CD4-positive, alpha-beta T cell treated with Interleukin-15 for 1 hour (primary cell): ENCODE data around the gene MOV10L1.
"Not testable (repeated sequence)": the region's sequence is repeated elsewhere in the genome, so short reads cannot be mapped to it uniquely, and the experiment has no call there.

Experiments used
- DNase-seq: peaks from one replicate; pipeline ENCODE4 v3.0.0-alpha.2; 2020

Gene MOV10L1

GRCh38 chr22:50165436-50166123 lies 75.8 kb downstream of the MOV10L1 start:
- DNase-seq = no peak

- no peak for DNase-seq
Observed at GRCh38 chr22:50167689-50168489, 78.1 kb downstream of the MOV10L1 start.

- not testable (repeated sequence) for DNase-seq
Observed at GRCh38 chr22:50168490-50169180, 78.8 kb downstream of the MOV10L1 start.

- DNase-seq = no peak
Observed at GRCh38 chr22:50169181-50169759, 79.5 kb downstream of the MOV10L1 start.

- peak; percentile 39 for DNase-seq
Observed at GRCh38 chr22:50169774-50170341, 80.1 kb downstream of the MOV10L1 start.

GRCh38 chr22:50170453-50171318 lies 80.9 kb downstream of the MOV10L1 start, which contains the start of gene PANX2:
PANX2 (plus strand) TSS chr22:50170731; CDS start chr22:50170731, 0 bp downstream.
- DNase-seq = no peak

GRCh38 chr22:50171319-50171964 lies 81.6 kb downstream of the MOV10L1 start:
- DNase-seq = no peak

GRCh38 chr22:50171965-50172421 lies 82.2 kb downstream of the MOV10L1 start:
- no peak for DNase-seq

GRCh38 chr22:50173311-50173982 lies 83.6 kb downstream of the MOV10L1 start:
- peak; percentile 46 for DNase-seq

GRCh38 chr22:50173983-50174355 lies 84.2 kb downstream of the MOV10L1 start:
- no peak for DNase-seq

GRCh38 chr22:50174382-50175190 lies 84.8 kb downstream of the MOV10L1 start:
- no peak for DNase-seq

- DNase-seq = no peak
Observed at GRCh38 chr22:50175191-50175461, 85.3 kb downstream of the MOV10L1 start.

GRCh38 chr22:50175921-50176849 lies 86.4 kb downstream of the MOV10L1 start:
- no peak for DNase-seq

- no peak for DNase-seq
Observed at GRCh38 chr22:50176850-50177536, 87.2 kb downstream of the MOV10L1 start.

GRCh38 chr22:50177537-50178470 lies 88.0 kb downstream of the MOV10L1 start:
- DNase-seq = no peak

GRCh38 chr22:50178471-50178864 lies 88.7 kb downstream of the MOV10L1 start:
- no peak for DNase-seq
